Measurements from ENCODE around the gene TMEM121. TPM values are rescaled to one million over a fixed set of nuclear protein-coding genes. Genes with fewer than 3 reads are reported as not detected.

The TMEM121 gene
- polyA plus RNA-seq, 3 donors = 0.08 to 0.11 TPM; not detected in 1

GRCh38 chr14:105503935-105504692, 22.3 kb upstream of the TMEM121 start:
- DNase-seq = no peak
- Histone ChIP-seq H3K9ac (ENCODE audit: insufficient read depth, low read length, poor library complexity, severe bottlenecking) (no peak overlapping the region), H3K27ac (ENCODE audit: low read depth in 1 of 2, low read length in 2 of 2) (no peak overlapping the region), H4K20me1 (ENCODE audit: insufficient read depth, low read length) (no peaks in the 10 kb centered on the region), H3K27me3 (ENCODE audit: control insufficient read depth in 2 of 2, insufficient read depth in 2 of 2, low read length in 2 of 2) (peaks cover 0 to 4% of the 10 kb centered on the region in 2 donors), H3K4me1 (ENCODE audit: control insufficient read depth in 1 of 2, insufficient read depth in 2 of 2, low read length in 2 of 2) (no peaks in the 10 kb centered on the region), H3K9me3 (replicated peaks in 1 of 2; ENCODE audit: control insufficient read depth in 1 of 2, insufficient read depth in 1 of 2, low read length in 2 of 2) (no peaks in the 10 kb centered on the region), H3K36me3 (replicated peaks in 1 of 2; ENCODE audit: control insufficient read depth in 1 of 2, insufficient read depth in 2 of 2, low read length in 2 of 2) (no peaks in the 10 kb centered on the region), H3K4me2 (replicated peaks; ENCODE audit: extremely low read depth, low read length, poor library complexity, severe bottlenecking) (no peak overlapping the region), H2AFZ (ENCODE audit: insufficient read depth, low read depth, low read length, poor library complexity, severe bottlenecking) (no peak overlapping the region), H3K4me3 (replicated peaks in 1 of 3; ENCODE audit: low read depth in 2 of 3, low read length in 3 of 3) (no peak overlapping the region), H3K79me2 (ENCODE audit: insufficient read depth, low read length) (no peaks in the 10 kb centered on the region)
- TF ChIP-seq CTCF (IDR thresholded peaks at IDR 0.05) = no peak
- Mint-ChIP-seq H3K27ac (no peak overlapping the region), H3K27me3 (ENCODE audit: low read depth in 3 of 3) (peaks cover 25 to 34% (median 28%) of the 10 kb centered on the region in 3 donors), H3K9me3 (peaks cover 0 to 2% (median 0%) of the 10 kb centered on the region in 7 donors), H3K36me3 (peaks cover 0 to under 1% of the 10 kb centered on the region in 2 donors), H3K4me1 (no peaks in the 10 kb centered on the region), H3K4me3 (no peak overlapping the region)
- WGBS (ENCODE audit: insufficient coverage) = 70% methylated on average over 17 of the region's 29 CpGs
- intact Hi-C loops (cut with micrococcal nuclease) = no loop called here

DNA sequence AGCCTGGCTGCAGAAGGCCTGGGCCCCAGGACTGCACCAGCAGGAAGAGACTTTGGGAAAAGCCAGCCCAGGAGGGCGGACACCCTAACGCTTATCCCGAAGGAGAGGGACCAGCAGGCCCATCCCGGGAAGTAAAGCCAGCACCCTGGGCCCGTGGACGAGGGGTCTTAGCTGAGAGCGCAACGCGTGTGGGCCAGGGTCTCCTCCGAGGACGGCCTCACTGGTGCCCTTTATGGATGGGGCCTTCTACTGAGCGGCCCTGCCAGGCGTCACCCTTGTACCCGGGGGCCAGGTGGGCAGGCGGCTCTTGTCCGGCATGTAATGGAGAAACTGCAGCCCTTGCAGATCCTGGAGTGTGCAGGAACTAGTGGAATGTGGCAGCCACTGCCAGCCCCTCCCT, 21.3 kb upstream of the TMEM121 start:
- WGBS (ENCODE audit: insufficient coverage) = 97% methylated on average over 16 of the region's 16 CpGs
- H3K27ac Mint-ChIP-seq = no peak overlapping the region
- H3K27me3 Mint-ChIP-seq (ENCODE audit: low read depth in 3 of 3) = peaks cover 25 to 39% (median 28%) of the 10 kb centered on the region in 3 donors
- no peaks in the 10 kb centered on the region for H3K79me2 ChIP-seq (ENCODE audit: insufficient read depth, low read length)
- no peak for TF ChIP-seq CTCF (IDR thresholded peaks at IDR 0.05)
- no peaks in the 10 kb centered on the region for H3K9me3 ChIP-seq (replicated peaks in 1 of 2; ENCODE audit: control insufficient read depth in 1 of 2, insufficient read depth in 1 of 2, low read length in 2 of 2)
- peaks cover 0 to 2% (median 0%) of the 10 kb centered on the region in 7 donors for H3K9me3 Mint-ChIP-seq
- H3K27ac ChIP-seq (ENCODE audit: low read depth in 1 of 2, low read length in 2 of 2) = no peak overlapping the region
- H3K9ac ChIP-seq (ENCODE audit: insufficient read depth, low read length, poor library complexity, severe bottlenecking) = no peak overlapping the region
- H3K4me3 ChIP-seq (replicated peaks in 1 of 3; ENCODE audit: low read depth in 2 of 3, low read length in 3 of 3) = no peak overlapping the region
- H3K36me3 Mint-ChIP-seq = no peaks in the 10 kb centered on the region
- H3K36me3 ChIP-seq (replicated peaks in 1 of 2; ENCODE audit: control insufficient read depth in 1 of 2, insufficient read depth in 2 of 2, low read length in 2 of 2) = no peaks in the 10 kb centered on the region
- no peak overlapping the region for H3K4me3 Mint-ChIP-seq
- H3K4me2 ChIP-seq (replicated peaks; ENCODE audit: extremely low read depth, low read length, poor library complexity, severe bottlenecking) = no peak overlapping the region
- no peaks in the 10 kb centered on the region for H3K4me1 Mint-ChIP-seq
- intact Hi-C loops (cut with micrococcal nuclease) = no loop called here
- no peaks in the 10 kb centered on the region for H3K4me1 ChIP-seq (ENCODE audit: control insufficient read depth in 1 of 2, insufficient read depth in 2 of 2, low read length in 2 of 2)
- H3K27me3 ChIP-seq (ENCODE audit: control insufficient read depth in 2 of 2, insufficient read depth in 2 of 2, low read length in 2 of 2) = peaks cover 0 to 4% of the 10 kb centered on the region in 2 donors
- DNase-seq = no peak
- no peak overlapping the region for H2AFZ ChIP-seq (ENCODE audit: insufficient read depth, low read depth, low read length, poor library complexity, severe bottlenecking)
- H4K20me1 ChIP-seq (ENCODE audit: insufficient read depth, low read length) = no peaks in the 10 kb centered on the region

Measured in CD14-positive monocyte (primary cell).